Stimulated activated CD4-positive, alpha-beta T cell treated with anti-CD3 and anti-CD28 coated beads, Interleukin-15, amount 100 ng/mL, for 24 hours (primary cell): ENCODE results near the gene POU2AF1.

Source experiments
- DNase-seq: peaks from one replicate; pipeline ENCODE4 v3.0.0-alpha.2; 2020

Gene POU2AF1, protein sequence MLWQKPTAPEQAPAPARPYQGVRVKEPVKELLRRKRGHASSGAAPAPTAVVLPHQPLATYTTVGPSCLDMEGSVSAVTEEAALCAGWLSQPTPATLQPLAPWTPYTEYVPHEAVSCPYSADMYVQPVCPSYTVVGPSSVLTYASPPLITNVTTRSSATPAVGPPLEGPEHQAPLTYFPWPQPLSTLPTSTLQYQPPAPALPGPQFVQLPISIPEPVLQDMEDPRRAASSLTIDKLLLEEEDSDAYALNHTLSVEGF

DNA sequence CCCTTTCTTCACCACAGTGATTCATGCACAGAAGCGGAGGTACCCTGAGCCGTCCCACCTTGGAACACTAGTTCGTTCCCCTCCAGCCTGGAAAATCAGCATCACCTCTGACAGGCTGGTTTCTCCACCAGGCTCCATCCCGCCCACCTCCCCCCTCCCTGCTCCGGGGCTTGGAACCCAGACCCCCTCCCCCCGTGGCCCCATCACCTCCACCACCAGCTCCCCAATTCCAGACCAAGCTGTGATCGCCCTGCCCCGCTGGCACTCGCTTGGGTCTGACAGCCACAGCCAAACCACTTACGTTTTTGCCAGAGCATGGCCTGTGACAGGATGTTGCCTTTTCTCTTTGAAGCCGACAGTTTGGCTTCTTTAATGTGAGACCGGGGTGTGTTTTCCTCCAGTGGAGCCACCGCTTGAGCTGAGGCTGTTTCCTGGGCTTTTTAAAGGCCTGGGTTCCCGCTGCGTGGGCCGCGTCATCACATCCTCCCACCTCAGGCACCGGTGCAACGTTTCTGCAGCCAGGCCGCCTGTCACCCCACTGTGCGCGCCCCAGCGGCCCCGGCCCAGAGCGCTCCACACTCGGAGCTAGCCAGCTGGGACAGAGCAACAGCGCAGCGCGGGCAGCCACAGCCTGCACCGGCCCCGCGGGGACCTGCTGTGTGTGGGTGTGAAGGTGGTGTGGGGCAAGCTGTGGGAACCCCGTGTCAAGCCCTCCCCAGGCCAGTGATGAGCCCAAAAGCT lies at the start of gene POU2AF1:
TSS of gene POU2AF1 (minus strand) at position 415 of the 741 bp plus-strand sequence. CDS start at position 317, 98 bp downstream.
- peak; percentile 90 for DNase-seq

DNA sequence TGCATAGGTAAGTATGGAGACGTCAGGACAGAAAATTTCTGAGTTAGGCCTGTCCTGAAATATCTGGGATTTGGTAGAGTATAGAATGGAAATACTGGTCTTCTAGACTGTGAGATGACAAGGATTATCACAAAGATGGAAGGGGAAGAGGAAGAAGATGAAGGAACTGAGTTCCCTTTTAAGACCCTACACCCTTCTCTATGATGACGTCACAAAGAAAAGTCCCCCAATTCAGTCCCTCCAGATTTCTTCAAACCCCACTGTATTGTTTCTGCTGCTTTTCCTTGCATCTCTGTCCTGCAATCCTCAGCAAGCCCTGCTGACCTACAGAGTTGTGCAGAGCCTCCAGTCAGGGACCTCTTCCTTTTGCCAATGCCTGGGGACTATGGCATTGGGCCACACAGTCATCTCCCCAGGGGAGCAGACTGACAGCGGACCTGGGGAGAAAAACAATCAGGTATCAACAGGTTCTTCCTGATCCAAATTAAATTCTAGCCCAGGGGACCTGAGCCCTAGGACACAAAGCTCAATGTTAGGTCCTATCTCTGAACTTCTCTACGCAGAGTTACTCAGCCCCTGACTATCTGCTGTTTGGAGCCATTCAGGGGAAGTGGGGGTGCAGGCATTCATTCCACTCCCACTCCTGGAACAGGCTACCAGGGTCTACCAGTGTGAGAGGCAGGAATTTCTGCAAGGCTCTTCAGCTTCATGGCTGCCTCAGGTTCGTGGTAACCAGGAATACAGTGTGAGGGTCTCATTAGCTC lies 49.2 kb upstream of the POU2AF1 start:
- DNase-seq: no peak

DNA sequence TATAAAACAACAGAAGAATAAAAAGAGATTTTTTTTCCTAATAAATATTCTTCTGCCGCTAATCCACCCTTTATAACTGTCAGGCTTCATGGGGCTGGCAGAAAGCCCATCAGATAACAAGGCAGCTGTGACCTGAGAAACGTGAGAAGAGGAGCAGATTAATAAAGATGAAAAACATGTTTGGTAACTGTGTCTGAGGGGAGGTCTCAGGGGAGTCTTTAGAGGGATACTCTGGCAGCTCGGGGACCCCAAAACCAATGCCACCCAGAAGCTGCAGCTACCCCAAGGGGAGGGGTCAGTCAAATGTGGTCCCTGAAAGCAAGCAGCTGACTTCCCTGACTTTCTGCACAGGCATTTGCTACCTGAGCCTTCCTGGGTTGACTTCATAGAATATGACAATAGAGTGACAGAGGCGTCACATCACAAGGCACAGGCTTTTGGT lies 48.4 kb upstream of the POU2AF1 start:
- DNase-seq: no peak

DNA sequence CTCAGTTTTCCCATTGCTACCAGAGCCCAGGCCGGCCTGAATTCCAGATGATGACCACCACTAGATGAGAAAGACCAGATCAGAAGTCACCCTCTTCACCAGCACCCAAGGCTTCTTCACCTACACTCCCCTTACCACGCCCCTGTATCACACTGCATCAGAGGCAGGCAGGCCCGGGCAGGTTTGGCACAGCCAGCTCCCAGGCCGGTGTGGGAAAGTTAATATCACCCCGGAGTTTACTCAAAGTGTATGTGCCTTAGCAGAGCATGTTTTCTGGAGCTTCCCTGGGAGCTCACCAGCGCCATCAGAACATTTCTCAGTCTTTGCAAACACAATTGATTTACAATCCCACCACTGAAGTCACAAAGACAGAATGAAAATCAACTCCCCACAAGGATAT lies 47.5 kb upstream of the POU2AF1 start:
- DNase-seq: no peak

DNA sequence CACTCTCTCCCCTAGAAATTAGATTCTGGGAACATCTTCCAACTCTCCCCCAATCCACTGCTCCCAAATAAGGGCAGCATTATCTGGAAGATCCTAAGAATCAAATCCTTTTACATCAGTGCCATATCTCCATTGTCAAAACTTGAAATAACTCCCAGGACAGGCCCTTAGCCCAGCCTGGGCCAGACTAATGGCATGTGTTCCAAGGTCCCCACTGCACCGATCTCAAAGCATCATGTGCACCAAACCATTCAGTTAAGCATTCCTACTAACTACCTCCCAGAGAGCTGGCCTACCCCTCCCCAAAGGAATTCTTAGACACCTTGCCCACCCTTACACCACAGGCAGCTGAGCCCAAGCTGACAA lies 44.2 kb upstream of the POU2AF1 start:
- DNase-seq: no peak

DNA sequence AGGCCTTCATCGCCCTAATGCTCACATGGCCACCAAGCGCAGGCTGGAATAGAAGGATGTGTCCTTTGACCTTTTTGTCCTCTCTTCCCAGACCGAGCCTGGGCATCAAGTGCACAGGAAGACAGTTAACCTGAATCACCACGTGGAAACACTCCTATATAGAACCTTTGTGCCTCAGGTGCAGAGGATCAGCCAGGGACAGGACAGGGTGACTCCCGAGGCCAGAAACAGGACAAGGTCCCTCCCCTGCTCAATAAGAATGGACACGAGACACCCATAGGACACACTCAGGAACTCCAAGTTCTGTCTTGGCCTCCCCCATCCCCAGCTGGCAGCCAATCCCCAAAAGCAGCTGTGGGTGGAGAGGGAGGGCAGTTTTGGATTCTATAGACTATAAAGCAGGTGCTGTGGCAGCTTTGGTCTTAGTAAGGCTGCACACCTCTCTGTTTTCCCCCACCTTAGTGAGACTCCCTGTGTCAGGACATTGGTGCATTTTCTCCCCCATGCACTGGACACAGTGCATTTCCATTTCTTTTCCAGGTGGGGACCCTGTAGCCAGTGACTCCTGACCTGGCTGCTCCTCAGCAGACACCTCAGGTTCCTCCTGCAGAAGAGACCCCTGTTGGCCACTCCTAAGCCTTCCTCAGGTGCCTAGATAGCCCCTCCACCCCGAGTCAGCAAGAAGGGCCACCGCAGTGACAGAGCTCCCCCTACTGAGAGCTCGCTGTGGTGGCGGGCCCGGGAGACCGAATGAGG lies 43.6 kb upstream of the POU2AF1 start:
- peak; percentile 74 for DNase-seq

DNA sequence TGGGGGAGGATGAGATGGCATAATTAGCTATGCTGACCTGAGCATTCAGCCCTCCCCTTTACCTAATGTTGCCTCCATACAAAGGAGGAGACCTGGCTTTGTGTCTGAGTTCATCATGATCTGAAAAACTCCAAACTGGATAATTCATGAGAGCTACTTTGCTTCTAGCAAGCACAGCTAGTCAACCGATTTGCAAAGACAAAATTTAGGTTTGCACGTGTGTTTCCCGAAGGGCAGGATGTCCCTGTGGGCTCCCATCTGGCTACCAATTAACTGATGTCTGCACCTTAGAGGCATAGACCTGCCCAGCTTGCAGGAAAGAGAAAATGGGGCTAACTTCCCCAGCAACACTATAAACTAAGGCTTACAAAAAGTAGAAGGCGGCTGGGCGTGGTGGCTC lies 42.2 kb upstream of the POU2AF1 start:
- DNase-seq: no peak

DNA sequence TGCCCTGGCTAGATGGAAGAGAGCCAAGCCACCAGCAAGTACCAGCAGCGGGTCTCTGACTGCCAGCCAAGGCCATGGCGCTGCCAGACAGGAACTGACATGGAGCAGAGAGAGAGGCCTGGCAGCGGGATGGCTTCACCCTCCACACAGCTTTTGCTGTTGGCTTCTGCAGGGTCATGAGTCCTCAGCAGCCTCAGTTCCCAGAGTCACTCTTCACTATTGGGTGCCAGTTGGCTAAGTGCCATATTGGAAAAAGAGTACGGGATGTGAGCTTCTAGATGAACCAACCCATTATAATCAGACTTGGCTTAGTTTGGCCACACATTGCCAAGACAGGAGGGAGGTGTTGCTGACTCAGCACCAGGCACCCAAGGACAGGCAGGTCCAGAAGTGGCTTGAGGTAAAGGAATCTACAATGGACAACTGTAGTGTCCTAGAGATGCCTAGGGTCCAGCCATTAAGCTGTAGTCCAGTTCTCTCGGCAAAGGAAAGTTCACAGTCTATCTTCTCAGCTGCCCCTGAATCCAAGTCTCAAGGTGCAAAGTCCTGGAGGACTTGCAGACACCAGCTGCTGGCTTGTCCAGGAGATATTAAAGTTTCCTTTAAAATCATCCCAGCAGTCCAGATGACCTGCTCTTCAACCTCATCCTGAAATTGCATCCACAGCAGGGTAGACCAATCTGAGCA lies 40.7 kb upstream of the POU2AF1 start:
- DNase-seq: no peak

DNA sequence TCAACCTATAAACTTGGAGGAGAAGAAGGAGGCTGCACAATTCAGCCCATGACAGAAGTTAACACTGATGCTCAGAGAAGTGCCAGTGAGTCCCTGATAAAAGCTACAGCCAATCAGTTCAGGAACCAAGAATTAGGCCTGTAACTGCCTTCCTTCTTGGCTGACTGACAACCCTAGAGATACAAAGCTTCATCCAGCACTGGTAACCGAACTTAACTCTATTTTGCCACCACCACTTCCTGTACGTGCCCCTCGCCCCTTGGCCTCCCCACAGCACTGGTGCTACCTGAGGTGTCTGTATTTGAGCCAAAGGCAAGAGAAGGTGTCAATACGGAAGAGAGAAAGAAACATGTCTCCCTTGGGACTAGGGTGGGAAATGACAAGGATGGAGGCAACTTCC lies 40.1 kb upstream of the POU2AF1 start:
- no peak for DNase-seq

DNA sequence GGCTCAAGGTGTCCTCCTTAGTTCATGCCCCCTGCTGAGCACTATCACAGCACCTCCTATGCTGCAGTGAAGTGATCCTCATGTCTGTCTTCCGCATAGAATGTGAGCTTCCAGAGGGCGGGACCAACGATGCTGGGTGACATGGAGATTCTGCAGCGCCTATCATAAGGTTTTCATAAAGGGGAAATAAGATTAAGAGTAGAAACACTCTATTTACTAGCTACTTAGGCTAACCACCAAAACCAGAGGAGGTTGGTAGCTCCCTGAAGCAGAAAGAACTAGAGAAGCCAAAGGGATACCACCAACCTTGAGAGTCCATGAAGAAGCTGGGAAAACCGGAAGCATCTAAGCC lies 39.3 kb upstream of the POU2AF1 start:
- no peak for DNase-seq

DNA sequence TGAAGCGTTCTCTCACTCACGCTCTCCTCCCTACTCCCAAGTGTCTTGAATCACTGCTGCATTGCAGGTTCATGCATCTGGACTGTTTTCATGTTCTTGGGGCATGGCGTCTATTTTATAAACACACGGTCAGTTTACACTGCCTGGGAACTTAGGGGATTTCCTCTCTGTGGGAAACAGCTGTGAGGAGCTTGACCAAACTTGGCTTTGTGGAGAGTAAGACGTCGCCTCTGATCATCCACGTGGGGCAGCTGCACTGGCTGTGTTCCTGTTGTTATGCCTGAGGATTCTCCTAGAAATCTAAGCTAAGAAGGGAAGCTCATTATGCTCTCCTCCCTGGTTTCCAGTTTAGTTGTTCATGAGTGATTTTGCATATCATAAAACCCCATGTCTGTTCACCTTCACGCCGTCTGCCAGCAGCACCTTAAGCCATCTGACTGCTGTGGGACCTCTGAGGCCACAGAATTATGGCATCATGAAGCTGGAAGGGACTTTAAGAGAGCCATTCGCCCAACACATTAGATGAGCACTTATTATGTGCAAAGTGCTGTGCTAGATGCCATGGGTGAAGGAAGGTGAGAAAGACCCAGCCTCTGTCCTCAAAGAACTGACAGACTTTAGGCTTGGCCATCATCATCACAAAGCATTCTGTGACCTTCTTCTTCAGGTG lies 38.8 kb upstream of the POU2AF1 start:
- no peak for DNase-seq

DNA sequence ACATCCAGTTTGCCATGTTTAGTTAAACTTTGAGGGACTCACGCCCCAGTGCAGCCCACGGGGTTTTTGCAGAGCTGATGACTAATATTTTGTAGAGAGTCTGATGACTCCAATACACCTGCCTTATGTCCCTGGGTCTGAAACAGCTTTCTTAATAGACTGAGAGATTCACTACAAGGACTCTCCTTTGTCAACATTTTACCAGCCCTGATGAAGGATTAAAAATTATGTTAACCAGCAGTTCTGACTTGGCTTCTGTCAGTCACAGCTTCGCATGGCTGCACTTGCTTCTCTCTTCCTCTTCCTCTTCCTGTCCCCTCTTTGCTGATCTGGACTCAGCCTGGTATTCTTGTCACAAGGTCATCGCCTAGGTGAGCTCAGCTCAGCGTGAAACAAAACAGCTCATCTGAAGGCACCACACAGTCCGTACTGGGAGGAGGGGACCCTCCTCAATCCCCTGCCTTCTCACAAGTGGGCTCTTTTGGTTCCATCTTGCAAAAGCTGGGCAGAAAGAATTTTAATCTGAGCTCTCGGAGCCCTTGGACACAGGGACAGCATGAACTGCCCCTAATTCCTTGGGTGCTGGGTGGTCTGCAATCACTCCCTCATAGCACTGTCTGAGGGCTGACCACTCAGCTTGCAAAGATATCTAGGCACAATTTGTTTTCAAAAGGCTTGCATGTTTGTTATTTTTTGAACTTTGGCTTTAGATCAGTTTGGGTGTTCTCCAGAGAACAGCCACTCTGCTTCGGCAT lies 38.1 kb upstream of the POU2AF1 start:
- DNase-seq: peak; percentile 32

DNA sequence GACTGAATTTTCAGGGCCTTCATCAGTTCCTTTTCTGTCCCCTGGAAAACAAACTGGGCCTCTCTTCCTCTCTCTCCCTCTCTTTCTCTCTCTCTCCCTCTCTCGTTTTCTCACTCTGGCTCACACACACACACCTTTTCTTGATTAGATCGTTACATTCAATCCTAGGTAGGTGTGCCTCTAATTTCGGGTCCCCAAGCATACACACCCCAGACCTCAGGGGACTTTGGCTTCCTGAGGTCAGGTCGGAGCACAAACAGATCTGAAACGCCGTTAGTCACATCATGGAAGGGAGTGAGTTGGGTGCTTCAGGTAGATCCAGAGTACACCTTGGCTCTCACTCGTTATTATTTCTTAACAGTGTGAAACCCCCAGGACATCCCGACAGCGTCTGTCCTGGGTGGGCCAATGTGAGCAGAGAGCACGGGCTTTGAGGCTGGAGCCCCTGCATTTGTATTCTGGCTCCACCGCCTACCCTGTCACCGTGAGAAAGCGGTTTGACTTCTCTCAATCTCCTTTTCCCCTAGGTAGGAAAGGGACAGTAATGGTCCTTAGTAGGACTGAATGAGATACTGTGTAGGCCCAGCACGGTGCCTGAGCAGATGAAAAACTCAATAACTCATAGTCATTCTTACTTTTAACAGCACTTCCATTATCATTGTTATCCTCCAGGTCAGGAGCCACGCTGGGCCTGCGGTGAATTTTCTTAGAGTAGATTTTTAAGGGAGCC lies 37.3 kb upstream of the POU2AF1 start:
- no peak for DNase-seq

DNA sequence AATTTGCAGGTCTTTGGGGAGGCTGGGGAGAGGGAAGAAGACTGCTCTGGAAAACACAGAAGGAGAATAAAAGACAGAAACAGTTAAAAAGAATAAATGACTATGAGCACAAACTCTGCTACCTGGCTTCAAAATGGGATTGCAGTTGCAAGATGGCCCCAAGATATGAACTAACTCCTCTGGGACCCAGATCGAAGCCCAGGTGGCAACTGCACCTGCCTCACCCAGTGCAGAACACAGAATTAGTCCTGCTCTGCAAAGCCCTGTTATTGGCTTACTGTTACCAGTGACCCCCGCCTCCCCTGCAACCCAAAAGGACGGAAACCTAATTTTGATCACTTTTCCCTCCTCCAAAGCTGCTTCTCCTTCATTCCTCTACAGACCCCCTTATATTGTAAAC lies 35.9 kb upstream of the POU2AF1 start:
- no peak for DNase-seq

DNA sequence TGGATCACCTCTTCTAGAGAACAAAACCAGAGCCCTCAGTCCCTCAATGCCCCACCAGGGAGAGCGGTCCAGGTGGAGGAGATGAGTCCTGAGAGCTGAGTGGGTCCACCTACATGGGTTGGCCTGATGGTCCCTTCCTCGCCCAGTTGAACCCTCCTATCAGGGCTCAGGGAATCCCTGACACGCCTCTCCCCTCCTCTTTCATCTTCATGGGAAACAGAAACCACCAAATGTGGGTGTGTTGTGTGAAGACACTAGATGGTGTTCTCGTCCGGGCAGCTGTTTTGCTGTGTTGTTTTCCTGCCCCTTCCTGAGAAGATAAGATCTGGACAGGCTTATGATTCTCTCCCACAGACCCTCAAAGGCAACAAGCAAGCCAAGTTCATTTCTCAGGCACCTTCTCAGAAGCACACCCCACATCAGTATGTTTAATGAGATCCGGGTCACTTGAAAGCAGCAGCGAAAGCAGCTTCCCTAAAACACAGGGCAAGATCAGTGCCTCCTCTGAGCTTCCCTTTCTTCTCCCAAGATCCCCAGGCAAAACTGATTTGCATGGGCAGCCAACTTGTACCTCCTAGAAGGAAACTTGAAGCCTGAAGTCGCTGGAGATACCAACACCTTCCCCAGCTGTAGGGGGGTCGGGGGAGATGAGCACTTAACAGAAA lies 35.3 kb upstream of the POU2AF1 start:
- DNase-seq: peak; percentile 30

DNA sequence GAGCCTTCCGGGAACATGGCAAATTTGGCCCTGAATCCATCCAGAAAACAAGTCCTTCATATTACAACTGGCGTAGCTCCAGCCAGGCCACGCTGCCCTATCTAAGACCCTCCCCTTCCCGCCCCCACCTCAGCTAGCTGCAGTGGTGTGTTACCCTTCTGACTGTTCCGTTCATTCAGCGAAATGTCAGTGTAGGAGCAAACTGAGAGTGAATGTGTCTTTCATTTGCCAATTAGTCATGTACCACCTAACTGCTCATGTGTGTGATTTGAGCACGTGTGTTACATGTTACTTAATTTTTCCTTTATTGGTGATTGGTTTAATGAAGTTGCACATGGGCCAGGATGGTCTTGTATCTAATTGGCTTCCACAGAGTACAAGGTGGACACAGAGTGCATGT lies 34.8 kb upstream of the POU2AF1 start:
- peak; percentile 62 for DNase-seq

DNA sequence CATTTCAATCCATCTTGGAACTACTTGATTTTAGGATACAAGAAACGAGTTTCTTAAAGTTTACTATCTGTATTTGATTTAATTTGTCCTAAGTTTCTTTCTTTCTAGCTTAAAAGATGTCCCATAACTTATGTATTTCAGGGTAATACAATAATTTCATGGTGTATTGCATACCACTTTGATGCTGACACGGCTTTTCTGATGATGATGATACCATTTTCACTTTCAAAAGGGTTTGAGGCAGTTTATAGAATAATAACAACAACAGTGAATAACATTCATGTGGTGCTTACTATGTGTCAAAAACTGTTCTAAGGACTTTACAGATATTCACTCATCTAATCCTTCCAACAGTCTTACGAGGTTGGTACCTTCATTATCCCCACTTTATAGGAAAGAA lies 33.2 kb upstream of the POU2AF1 start:
- DNase-seq: no peak

DNA sequence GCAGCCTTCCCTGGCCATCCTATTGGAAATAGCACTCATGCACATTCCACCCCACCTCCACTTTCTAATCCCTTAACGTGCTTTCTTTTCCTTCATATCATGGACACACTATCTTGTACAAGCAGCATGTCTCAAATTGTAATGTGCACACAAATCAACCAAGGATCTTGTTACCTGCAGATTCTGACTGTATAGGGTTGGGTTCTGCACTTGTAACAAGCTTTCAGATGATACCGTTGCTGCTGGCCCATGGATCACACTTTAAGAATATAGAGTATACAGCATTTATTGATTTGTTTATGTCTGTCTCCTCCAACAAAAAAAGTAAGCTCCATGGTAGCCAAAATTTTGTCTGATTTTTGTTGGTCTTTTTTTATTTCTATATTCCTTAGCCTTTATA lies 32.4 kb upstream of the POU2AF1 start:
- DNase-seq: no peak

DNA sequence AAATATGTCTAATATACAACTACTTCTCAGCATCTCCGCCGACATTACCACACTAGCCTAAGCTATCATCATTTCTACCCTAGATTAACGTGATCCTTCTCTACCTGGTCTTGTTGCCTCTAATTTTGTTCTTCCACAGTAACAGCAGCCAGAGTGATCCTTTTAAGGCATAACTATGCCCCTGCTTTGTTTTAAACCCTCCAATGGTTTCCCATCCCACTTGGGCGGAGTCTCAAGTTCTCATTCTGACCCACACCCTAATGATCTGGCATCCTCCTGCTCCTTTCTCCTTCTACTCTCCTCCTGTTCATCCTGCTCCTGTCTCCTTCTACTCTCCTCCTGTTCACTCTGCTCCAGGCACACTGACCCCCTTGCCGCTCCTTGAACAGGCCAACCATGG lies 31.9 kb upstream of the POU2AF1 start:
- no peak for DNase-seq

DNA sequence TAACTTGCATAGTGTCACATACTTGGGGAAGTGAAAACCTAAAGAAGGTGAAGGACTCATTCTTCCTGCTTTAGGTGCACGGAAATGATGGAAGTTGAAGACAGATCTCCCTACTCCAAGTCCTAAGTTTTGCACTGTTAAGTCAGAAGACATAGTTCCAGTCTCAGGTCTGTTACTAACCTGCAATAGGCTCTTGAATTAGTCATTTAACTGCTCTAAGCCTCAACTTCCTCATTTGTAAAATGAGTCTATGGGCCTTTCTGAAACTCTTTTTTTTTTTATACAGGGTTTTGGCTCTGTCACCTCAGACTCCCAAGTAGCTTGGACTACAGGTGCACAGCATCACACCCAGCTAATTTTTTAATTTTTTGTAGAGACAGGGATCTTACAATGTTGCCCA lies 30.8 kb upstream of the POU2AF1 start:
- no peak for DNase-seq
